Activated CD8-positive, alpha-beta memory T cell treated with anti-CD3 and anti-CD28 coated beads for 4 hours (primary cell): Measurements from ENCODE around the gene OVCA2.

Experiments used
- DNase-seq, 2 donors: peaks; one replicate each; pipeline ENCODE4 v3.0.0-alpha.2; 2020; ENCODE audit warnings: low read depth in 2 of 2

Gene OVCA2

DNA sequence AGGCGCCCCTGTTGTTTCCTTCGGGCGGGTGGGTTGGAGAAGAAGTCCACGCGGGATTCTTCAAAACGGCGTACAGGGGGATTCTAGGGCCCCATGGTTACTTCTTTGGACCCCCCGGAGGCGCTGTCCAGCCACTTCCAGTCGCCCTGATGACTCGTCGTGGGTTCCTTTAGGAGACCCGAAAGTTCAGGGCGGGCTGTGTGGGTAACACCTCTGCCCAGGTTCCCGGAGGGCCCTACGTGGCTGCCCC is 12.4 kb downstream of the OVCA2 start:
- no peak for DNase-seq

DNA sequence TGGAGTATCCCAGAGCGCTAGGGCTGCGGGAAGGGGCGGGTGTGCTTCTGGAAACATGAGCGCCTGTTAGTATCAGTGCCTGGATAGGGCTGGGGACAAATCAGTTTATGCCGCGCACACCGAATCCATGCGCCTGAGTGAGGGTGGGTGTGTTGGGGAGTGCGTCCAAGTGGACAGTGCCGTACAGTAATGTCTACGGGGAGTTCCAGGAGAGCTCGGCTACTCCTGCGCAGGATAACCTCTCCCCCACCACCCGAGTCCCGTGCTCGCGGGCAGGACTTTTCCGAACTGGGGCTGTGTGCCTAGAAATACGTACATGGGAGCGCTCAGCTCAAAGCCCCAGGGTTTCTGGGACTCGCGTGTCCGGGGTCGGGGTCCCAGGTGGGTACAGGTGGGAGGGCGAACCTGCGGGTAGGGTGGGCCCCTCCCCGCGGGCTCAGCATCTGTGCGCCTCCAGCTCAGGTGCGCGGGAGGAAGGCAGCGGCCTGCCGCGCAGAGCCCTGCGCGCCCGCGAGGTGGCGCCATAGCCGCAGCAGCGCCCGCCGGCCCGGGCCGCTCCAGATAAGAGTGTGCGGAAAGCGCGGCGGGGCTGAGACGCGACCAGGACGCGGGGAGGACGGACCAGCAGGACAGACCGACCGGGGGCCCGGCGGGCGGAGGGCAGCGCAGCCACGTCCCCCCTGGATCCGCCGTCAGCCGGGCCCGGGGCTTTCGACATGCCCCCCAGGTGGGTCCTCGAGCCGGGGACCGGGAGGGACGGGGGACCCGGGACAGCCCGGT is 12.9 kb downstream of the OVCA2 start, which contains the start of gene HIC1:
Gene HIC1, plus strand, starts transcription at position 592 of the 780 bp plus-strand sequence. CDS start 1,588 bp downstream, outside the sequence.
- DNase-seq, result peak; percentile 51 to 59

DNA sequence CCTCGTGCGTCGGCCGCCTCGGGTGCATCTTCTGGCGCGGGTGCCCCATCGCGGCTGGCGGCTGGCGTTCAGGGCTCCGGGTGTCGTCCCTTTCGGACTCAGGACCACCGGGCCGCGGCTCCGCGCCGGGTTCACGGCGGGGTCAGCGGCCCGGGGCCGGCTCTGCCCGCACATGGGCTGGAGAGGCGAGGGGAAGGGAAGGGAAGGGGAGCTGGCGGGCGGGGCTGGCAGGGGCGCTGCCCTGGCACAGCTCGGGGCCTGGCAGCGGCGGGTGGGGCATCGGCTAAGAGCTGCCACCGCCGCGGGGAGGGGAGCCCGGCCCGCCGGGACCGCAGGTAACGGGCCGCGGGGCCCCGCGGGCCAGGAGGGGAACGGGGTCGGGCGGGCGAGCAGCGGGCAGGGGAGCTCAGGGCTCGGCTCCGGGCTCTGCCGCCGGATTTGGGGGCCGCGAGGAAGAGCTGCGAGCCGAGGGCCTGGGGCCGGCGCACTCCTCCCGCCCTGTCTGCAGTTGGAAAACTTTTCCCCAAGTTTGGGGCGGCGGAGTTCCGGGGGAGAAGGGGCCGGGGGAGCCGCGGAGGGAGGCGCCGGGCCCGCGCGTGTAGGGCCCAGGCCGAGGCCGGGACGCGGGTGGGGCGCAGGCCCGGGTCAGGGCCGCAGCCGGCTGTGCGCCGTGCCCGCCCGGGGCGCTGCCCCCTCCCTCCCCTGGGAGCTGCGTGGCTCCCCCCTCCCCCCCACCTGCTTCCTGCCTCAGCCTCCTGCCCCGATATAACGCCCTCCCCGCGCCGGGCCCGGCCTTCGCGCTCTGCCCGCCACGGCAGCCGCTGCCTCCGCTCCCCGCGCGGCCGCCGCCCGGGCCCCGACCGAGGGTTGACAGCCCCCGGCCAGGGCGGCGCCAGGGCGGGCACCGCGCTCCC is 13.7 kb downstream of the OVCA2 start:
- DNase-seq, result no peak

DNA sequence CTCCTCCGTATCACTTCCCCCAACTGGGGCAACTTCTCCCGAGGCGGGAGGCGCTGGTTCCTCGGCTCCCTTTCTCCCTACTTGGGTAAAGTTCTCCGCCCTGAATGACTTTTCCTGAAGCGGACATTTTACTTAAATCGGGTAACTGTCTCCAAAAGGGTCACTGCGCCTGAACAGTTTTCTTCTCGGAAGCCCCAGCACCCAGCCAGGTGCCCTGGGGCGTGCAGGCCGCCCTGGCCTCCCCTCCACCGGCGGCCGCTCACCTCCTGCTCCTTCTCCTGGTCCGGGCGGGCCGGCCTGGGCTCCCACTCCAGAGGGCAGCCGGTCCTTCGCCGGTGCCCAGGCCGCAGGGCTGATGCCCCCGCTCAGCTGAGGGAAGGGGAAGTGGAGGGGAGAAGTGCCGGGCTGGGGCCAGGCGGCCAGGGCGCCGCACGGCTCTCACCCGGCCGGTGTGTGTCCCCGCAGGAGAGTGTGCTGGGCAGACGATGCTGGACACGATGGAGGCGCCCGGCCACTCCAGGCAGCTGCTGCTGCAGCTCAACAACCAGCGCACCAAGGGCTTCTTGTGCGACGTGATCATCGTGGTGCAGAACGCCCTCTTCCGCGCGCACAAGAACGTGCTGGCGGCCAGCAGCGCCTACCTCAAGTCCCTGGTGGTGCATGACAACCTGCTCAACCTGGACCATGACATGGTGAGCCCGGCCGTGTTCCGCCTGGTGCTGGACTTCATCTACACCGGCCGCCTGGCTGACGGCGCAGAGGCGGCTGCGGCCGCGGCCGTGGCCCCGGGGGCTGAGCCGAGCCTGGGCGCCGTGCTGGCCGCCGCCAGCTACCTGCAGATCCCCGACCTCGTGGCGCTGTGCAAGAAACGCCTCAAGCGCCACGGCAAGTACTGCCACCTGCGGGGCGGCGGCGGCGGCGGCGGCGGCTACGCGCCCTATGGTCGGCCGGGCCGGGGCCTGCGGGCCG is 14.7 kb downstream of the OVCA2 start:
- no peak for DNase-seq

DNA sequence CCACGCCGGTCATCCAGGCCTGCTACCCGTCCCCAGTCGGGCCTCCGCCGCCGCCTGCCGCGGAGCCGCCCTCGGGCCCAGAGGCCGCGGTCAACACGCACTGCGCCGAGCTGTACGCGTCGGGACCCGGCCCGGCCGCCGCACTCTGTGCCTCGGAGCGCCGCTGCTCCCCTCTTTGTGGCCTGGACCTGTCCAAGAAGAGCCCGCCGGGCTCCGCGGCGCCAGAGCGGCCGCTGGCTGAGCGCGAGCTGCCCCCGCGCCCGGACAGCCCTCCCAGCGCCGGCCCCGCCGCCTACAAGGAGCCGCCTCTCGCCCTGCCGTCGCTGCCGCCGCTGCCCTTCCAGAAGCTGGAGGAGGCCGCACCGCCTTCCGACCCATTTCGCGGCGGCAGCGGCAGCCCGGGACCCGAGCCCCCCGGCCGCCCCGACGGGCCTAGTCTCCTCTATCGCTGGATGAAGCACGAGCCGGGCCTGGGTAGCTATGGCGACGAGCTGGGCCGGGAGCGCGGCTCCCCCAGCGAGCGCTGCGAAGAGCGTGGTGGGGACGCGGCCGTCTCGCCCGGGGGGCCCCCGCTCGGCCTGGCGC is 15.4 kb downstream of the OVCA2 start:
- no peak for DNase-seq

DNA sequence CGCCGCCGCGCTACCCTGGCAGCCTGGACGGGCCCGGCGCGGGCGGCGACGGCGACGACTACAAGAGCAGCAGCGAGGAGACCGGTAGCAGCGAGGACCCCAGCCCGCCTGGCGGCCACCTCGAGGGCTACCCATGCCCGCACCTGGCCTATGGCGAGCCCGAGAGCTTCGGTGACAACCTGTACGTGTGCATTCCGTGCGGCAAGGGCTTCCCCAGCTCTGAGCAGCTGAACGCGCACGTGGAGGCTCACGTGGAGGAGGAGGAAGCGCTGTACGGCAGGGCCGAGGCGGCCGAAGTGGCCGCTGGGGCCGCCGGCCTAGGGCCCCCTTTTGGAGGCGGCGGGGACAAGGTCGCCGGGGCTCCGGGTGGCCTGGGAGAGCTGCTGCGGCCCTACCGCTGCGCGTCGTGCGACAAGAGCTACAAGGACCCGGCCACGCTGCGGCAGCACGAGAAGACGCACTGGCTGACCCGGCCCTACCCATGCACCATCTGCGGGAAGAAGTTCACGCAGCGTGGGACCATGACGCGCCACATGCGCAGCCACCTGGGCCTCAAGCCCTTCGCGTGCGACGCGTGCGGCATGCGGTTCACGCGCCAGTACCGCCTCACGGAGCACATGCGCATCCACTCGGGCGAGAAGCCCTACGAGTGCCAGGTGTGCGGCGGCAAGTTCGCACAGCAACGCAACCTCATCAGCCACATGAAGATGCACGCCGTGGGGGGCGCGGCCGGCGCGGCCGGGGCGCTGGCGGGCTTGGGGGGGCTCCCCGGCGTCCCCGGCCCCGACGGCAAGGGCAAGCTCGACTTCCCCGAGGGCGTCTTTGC is 16.2 kb downstream of the OVCA2 start:
- DNase-seq, result no peak

DNA sequence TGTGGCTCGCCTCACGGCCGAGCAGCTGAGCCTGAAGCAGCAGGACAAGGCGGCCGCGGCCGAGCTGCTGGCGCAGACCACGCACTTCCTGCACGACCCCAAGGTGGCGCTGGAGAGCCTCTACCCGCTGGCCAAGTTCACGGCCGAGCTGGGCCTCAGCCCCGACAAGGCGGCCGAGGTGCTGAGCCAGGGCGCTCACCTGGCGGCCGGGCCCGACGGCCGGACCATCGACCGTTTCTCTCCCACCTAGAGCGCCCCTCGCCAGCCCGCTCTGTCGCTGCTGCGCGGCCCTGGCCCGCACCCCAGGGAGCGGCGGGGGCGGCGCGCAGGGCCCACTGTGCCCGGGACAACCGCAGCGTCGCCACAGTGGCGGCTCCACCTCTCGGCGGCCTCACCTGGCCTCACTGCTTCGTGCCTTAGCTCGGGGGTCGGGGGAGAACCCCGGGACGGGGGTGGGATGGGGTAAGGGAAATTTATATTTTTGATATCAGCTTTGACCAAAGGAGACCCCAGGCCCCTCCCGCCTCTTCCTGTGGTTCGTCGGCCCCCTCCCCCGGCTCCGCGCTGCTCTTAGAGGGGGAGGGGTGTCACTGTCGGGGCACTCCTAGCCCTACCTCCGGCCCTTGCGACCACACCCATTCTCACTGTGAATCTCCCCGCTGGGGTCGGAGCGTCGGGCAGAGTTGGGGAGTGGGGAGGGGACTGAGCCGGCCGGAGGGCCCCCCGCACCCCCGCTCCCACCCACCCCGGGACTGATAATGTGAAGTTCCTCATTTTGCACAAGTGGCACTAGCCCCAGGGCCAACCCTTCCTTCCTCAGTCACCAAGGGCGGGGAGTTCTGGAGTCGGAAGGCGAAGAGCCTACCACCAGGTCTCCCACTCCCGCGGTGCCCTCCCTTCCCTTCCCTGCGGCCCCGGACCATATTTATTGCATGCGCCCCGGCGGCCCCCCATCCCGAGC is 17.0 kb downstream of the OVCA2 start:
- DNase-seq, result no peak

DNA sequence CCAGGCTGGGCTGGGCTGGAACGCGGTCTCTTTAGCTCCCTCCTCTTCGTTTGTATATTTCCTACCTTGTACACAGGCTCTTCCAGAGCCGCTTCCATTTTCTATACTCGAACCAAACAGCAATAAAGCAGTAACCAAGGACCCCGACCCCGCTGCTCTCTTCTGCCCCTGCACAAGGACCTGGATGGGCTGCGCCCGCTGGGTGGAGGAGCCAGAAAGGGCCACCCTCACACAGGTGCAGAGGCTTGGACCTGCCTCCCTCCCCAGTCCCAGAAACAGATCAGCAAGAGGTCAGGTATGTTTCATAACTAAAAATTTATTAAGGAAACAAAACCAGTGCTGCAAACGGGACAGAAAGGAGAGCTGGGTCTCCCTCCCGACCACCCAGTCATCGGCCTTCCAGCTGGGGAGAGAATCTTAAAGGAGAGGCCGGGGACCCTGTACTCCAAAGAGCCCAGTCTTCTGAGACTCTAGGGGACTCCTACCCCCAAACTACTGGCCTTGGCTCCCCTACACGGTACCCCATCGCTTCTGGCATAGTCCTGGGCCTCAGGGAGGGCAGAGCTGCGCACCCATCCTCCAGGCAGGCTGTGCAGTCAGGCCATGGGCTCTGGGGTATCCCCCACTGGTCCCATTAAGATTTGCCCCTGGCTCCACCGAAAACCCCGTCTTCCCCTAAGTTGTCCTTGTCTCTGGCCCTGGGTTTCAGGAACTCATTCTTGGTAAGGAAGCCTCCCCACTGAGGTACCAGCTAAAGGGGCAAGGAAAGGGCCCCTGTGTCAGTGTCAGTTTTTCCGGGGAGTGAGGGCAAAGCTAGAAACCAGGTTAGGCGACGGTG is 17.9 kb downstream of the OVCA2 start:
- DNase-seq, result no peak

DNA sequence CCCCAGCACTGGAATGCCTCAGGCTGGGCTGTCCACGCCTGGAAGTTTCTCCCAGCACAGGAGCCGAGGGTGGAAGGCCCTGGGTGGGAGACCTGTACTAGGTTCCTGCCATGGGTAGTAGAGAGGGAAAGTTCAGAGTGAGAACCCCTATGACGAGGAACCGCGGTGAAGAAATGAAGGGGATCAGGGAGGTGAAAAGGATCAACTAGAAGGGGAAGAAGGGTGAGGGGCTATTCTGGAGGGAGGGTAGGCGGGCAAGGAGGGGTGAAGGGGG is 18.5 kb downstream of the OVCA2 start:
- DNase-seq, result no peak

DNA sequence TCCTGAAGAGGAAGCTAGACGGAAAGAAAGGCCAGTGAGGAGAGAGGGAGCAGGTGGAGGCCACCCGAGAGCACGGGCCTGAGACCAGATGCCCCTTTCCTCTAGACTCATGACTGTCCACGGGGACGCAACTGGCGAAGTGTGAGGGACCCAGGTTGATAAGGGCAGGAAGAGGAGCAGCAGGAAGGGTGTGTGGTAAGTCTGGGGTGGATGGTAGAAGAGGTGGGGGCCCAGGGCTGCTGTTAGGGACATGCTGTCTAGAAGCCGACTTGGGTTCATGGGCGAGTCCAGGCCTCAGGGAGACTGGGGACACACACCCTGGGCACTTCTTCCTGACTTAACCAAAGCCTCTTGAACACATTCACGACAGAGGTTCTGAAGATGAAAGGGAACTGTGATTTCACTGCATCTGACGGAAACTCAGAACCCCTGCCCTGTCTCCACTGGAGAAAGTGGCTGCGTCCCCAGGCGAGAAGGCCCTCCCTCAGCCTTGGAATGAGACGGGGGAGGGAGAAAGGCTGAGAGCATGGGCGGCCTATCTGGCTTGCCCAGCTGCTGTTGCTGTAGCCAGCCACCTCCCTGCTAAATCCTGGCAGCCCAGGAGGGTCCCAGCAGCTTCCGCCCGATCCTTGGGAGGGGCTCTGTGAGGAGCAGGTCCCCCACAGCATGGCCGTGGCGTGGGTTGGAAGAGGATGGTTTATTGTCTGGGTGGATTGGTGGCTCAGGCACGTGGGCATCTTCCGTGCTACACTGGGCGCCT is 19.0 kb downstream of the OVCA2 start:
- no peak for DNase-seq

DNA sequence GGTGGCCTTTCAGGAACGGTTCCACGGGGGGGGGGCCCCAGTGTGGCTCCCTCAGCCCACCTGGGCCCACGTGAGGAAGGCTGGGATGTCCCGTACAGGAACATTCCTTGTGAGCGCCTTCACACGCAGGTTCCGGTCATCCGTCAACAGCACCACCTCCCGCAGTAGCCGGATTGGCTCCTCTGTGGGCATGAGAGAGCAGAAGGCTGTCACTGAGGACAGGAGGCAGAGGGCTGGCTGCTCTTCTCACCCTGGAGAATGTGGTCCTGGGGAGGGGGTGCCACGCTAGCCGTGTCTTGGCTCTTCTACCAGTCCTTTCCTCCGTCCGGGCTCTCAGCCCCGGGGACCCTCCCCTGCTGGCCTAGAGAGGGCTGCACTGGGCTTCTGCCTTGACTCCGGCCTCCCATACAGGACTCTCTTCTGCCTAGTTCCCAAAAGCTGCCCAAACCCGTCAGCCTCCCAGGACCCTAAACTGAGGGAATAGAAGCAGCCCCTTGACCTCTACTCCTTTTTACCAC is 19.7 kb downstream of the OVCA2 start:
- DNase-seq, result no peak

DNA sequence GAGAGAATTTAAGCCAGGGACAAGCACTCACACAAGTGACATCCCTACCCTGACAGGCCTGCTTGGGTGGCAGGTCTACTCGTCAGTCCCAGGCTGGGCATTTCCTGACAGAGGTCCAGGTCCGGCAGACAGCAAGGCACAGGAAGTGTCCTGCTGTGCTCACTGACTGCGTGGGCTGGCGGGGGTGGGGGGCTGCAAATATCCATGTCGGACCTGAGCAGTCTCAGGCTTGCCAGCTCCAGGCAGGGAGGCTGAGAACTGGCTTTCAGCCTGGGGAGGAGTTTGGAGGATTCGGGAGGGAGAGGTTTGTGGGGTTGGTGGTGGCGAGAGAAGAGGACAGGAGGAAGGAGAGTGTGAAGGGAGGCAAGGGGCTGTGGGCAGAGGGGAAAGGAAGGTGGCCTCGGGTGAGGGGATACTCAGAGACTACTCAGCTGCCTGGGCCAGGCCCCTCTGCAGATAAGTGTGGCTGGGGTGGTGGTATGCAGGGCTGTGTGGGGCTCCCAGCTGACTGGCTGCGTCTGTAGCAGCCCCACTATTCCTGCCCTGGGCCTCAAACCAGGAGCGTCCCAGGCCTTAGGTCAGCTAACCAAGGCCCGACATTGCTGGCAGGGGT is 20.9 kb downstream of the OVCA2 start:
- DNase-seq, result no peak

DNA sequence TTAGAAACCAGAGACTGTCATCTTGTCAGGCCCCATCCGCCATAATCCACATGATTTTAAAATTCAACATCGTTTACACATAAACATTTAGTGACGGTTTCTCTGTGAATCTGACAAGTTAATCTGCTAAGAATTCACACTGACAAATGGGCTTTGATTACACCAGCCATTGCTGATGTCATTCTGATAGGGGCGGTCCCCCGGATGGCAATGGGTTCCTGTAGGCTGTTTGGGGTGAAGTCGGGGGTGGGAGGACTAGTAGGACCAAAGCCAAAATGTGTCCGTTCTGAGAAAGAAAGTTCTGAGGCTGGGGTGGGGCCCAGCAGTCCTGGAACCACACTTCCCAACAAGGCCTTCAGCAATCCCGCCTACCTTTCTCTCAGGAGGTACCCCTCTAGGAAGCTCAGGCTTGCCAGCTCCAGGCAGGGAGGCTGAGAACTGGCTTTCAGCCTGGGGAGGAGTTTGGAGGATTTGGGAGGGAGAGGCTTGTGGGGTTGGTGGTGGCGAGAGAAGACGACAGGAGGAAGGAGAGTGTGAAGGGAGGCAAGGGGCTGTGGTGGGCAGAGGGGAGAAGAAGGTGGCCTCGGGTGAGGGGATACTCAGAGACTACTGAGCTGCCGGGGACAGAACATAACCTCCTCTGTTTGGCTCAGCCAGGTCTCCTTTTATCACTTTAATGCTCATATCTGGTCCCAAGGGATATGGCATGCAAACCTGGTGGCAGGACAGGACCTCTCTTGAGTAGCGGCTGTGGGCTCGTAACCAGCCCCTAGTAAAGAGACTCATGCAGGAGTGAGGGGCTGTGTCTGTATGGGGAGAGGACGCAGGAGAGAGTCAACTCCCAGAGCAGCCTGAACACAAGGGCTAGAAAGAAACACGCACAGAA is 21.7 kb downstream of the OVCA2 start:
- no peak for DNase-seq

DNA sequence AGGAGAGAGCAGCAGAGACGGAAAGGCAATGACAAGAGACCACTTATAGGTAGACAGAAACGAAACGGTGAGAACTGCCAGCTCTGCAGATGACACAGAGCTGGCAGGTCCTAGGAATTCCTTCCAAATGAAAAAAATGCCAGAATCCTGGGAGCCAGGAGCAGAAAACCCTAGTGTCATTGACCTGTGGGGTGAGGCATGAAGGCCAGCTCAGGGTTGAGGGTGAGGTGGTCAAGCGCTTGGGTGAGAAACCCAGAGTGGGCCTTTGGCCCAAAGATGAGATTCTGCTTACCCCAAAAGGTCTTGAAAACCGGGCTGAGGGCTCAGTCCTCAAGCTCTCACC is 22.3 kb downstream of the OVCA2 start:
- DNase-seq, result no peak

DNA sequence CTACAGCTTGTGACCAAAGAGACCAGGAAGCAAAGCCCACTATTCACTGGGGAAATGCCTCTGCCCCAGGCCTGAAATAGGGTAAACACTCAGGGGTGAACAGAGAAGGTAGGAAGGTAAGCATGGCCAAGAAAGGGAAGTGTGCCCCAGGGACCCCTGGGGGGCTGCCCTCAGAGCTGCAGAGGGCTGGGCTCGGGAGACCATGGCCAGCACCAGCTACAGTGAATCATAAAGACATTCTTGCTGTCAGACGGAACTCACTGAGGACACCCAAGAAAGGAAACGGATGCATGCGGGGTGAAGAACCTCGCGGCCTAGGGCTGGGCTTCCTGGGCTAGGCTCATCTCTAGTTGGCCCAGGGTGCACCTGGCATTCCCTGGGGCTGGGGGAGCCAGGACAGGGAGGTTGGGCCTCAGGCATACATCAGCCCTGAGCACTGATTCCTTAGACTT is 22.7 kb downstream of the OVCA2 start:
- no peak for DNase-seq

DNA sequence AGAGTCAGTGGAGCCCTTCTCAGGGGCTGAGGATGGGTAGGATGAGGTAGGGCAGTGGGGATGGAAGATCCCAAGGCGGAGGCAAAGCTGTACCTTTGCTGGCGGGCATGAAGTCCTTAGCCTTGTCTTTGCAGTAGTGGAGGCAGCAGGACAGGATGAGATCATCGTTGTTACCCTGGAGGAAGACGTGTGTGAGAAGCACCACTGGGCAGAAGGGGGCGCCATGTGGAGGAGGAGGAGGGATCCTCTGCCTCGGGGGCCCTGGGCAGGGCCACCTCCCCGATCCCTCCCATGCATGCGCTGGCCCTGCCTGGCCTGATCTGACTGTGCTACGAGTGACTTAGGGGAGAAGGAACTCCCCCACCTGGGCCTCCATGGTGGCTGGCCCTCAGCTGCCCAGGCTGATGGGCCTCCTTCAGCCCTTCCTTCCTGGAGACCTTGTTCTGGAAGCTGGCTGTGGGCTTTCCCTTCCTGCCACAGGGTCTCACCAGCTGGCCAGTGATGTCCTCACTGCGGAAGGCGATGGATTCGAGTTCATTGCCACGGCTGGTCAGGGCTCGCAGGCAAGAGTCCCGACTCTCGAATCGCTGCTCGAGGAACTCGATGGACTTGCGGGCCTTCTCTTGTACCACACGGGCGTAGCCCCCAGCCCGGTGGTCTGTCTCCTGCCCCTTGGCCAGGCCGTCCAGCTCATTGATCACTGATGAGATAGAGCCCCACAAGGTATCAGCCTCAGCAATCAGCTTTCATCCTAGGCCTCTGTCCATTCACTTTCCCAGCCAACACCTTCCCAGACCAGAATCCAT is 23.4 kb downstream of the OVCA2 start:
- no peak for DNase-seq
